K562 (cell line): ENCODE measurements around the gene NUP188. TPM values are rescaled to one million over a fixed set of nuclear protein-coding genes. Genes with fewer than 3 reads are reported as not detected.
A peak's percentile ranks its signal among the peaks of the same experiment; 100 is the strongest.

ENCODE experiments used
- CREM ChIP-seq: IDR thresholded peaks from 2 replicates; pipeline ENCODE4 v1.6.1; 2014; ENCODE audit warnings: antibody characterized with exemption, low read depth
- MAZ ChIP-seq, 2 experiments: fragments of 450-650 bp in 1 of 2; sonication (generic) in 1 of 2; formaldehyde crosslinking; IDR thresholded peaks in 1 of 2; conservative IDR thresholded peaks in 1 of 2; 2 replicates each; pipeline versions ENCODE4 v1.4.0 to v1.5.0; 2020; ENCODE audit warnings: mild to moderate bottlenecking in 1 of 2, missing genetic modification reagents in 1 of 2
- MTA3 ChIP-seq: fragments of 450-650 bp; formaldehyde crosslinking; IDR thresholded peaks from 2 replicates; pipeline ENCODE4 v1.6.1; 2017; ENCODE audit warnings: mild to moderate bottlenecking, borderline replicate concordance
- NR4A1 ChIP-seq, 2 experiments: fragments of 250-450 bp in 1 of 2; fragments of 450-650 bp in 1 of 2; sonication (Bioruptor Pico) in 1 of 2; IDR thresholded peaks; 2 replicates each; pipeline versions ENCODE4 v1.4.0 to v1.6.1; 2016 to 2020; ENCODE audit warnings: mild to moderate bottlenecking in 2 of 2, missing compliant biosample characterization in 1 of 2, missing genetic modification characterization in 1 of 2, moderate library complexity in 1 of 2
- PHF20 ChIP-seq: fragments of 450-650 bp; IDR thresholded peaks from 2 replicates; pipeline ENCODE4 v1.6.1; 2018; ENCODE audit not compliant: partially characterized antibody
- TCF3 ChIP-seq: sonication (generic); formaldehyde crosslinking; IDR thresholded peaks from 2 replicates; pipeline ENCODE4 v1.4.0; 2020; ENCODE audit warnings: mild to moderate bottlenecking, missing genetic modification reagents
- polyA plus RNA-seq, 8 experiments: library from polyadenylated mRNA; depleted of rRNA in 4 of 8; stranded (reverse) in 5 of 8; unstranded in 3 of 8; fragments of >200 nt; fragmentation: Nextera tagmentation in 2 of 8; fragmentation: Illumina TruSeq in 1 of 8; extraction: Ambion mirVana in 2 of 8; extraction: Trizol in 1 of 8; gene quantifications; 2 replicates each; pipeline versions ENCODE4 v1.2.1 to v1.2.3, GENCODE V29; 2011 to 2014; ENCODE audit warnings: inconsistent platforms in 1 of 8, missing spikeins in 1 of 8
- total RNA-seq, 7 experiments: library from RNA; depleted of rRNA in 6 of 7; stranded (reverse); fragments of >200 nt in 6 of 7; fragmentation: Illumina TruSeq in 2 of 7; extraction: Trizol in 2 of 7; gene quantifications; 2 replicates each; pipeline versions ENCODE4 v1.2.1 to v1.2.3, GENCODE V29; 2011 to 2021; ENCODE audit warnings: low replicate concordance in 1 of 7
- TF ChIP-seq, protein P1 (sequence below), 2 experiments: fragments of 150-350 bp in 1 of 2; IDR thresholded peaks; 2 replicates each; pipeline ENCODE4 v1.6.1; 2012 to 2016; ENCODE audit warnings: low read depth in 2 of 2, low read length in 2 of 2, mild to moderate bottlenecking in 1 of 2, moderate library complexity in 1 of 2
- TF ChIP-seq, protein P2 (sequence below), 2 experiments: fragments of 200-800 bp in 1 of 2; sonication (Bioruptor generic) in 1 of 2; sonication (generic) in 1 of 2; formaldehyde crosslinking in 1 of 2; IDR thresholded peaks in 1 of 2; conservative IDR thresholded peaks in 1 of 2; 2 replicates each; pipeline versions ENCODE4 v1.5.0 to v1.6.1; 2016 to 2020; ENCODE audit warnings: missing compliant biosample characterization in 1 of 2, missing genetic modification characterization in 1 of 2, missing genetic modification reagents in 1 of 2
- TF ChIP-seq, protein P3 (sequence below): sonication (generic); formaldehyde crosslinking; IDR thresholded peaks from 2 replicates; pipeline ENCODE4 v1.8.1; 2023; ENCODE audit warnings: mild to moderate bottlenecking, missing genetic modification reagents
- TF ChIP-seq, protein P4 (sequence below): fragments of 450-650 bp; formaldehyde crosslinking; IDR thresholded peaks from 2 replicates; pipeline ENCODE4 v1.4.0; 2022; ENCODE audit warnings: mild to moderate bottlenecking, moderate library complexity
- TF ChIP-seq, protein P5 (sequence below): fragments of 150-350 bp; IDR thresholded peaks from 2 replicates; pipeline ENCODE4 v1.6.1; 2014; ENCODE audit warnings: low read depth, mild to moderate bottlenecking, low read length, borderline replicate concordance
- TF ChIP-seq, protein P6 (sequence below): fragments of 450-650 bp; IDR thresholded peaks from 2 replicates; pipeline ENCODE4 v1.6.1; 2017; ENCODE audit warnings: mild to moderate bottlenecking, moderate library complexity

NUP188 gene
- total and polyA plus RNA-seq, 9 of the 15 experiments (the other 6 are each of a cell fraction or from before 2014, with no cell fraction given): 11.7 to 135 (median 70.6) TPM

DNA sequence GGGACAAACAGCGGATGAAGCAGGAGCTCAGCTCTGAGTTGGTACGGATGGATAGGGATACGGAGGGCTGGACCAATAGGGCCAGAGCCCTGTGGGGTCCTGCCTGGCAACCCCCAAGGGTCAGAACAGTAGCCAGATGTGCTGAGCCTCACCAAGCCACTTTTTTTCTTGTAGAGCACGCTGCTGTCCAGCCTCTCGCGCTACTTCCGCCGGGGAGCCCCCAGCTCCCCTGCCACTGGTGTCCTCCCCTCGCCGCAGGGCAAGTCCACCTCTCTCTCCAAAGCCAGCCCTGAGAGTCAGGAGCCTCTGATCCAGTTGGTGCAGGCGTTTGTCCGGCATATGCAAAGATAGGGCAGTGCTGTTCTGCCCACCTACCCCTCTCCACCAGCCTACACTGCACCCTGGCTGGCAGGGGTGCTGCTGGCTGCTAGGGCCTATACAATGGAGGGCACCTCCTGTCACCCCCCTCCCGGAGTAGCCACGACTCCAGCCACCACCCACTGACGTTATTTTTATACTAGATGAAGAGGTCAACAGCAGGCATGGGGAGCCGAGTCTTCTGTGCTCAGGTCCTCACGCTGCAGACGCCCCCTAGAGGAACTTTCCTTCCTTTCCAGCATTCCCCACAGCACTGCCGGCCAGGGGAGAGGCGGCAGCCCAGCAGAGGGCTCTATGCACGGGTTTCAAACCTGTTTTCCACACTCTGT, 59.0 kb downstream of the NUP188 start (continued):
- TF ChIP-seq, protein P1, sequence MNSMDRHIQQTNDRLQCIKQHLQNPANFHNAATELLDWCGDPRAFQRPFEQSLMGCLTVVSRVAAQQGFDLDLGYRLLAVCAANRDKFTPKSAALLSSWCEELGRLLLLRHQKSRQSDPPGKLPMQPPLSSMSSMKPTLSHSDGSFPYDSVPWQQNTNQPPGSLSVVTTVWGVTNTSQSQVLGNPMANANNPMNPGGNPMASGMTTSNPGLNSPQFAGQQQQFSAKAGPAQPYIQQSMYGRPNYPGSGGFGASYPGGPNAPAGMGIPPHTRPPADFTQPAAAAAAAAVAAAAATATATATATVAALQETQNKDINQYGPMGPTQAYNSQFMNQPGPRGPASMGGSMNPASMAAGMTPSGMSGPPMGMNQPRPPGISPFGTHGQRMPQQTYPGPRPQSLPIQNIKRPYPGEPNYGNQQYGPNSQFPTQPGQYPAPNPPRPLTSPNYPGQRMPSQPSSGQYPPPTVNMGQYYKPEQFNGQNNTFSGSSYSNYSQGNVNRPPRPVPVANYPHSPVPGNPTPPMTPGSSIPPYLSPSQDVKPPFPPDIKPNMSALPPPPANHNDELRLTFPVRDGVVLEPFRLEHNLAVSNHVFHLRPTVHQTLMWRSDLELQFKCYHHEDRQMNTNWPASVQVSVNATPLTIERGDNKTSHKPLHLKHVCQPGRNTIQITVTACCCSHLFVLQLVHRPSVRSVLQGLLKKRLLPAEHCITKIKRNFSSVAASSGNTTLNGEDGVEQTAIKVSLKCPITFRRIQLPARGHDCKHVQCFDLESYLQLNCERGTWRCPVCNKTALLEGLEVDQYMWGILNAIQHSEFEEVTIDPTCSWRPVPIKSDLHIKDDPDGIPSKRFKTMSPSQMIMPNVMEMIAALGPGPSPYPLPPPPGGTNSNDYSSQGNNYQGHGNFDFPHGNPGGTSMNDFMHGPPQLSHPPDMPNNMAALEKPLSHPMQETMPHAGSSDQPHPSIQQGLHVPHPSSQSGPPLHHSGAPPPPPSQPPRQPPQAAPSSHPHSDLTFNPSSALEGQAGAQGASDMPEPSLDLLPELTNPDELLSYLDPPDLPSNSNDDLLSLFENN (IDR thresholded peaks at IDR 0.05; ENCODE audit: low read depth in 2 of 2, low read length in 2 of 2): 0 out of 4 replicates have a peak, but pooled peaks of 1 of the 2 experiments have one; percentile 69
- no peak for TF ChIP-seq PHF20
- TF ChIP-seq, protein P2, sequence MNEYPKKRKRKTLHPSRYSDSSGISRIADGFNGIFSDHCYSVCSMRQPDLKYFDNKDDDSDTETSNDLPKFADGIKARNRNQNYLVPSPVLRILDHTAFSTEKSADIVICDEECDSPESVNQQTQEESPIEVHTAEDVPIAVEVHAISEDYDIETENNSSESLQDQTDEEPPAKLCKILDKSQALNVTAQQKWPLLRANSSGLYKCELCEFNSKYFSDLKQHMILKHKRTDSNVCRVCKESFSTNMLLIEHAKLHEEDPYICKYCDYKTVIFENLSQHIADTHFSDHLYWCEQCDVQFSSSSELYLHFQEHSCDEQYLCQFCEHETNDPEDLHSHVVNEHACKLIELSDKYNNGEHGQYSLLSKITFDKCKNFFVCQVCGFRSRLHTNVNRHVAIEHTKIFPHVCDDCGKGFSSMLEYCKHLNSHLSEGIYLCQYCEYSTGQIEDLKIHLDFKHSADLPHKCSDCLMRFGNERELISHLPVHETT (CRISPR knock-in tag; conservative IDR thresholded peaks at IDR 0.05 in 1 of 2, IDR thresholded peaks at IDR 0.05 in 1 of 2): no peak
- TF ChIP-seq MTA3: peak; percentile 63
- no peak for TF ChIP-seq TCF3 (CRISPR knock-in tag)
- TF ChIP-seq CREM: no peak
- no peak for TF ChIP-seq NR4A1 (CRISPR knock-in tag; IDR thresholded peaks at IDR 0.05)
- TF ChIP-seq NR4A1 (tag; IDR thresholded peaks at IDR 0.05): no peak
- peak in 1 of 2 experiments; percentile 43; a peak in 1 of 4 replicates for TF ChIP-seq MAZ (CRISPR knock-in tag; conservative IDR thresholded peaks at IDR 0.05 in 1 of 2, IDR thresholded peaks at IDR 0.05 in 1 of 2)
- TF ChIP-seq, protein P3, sequence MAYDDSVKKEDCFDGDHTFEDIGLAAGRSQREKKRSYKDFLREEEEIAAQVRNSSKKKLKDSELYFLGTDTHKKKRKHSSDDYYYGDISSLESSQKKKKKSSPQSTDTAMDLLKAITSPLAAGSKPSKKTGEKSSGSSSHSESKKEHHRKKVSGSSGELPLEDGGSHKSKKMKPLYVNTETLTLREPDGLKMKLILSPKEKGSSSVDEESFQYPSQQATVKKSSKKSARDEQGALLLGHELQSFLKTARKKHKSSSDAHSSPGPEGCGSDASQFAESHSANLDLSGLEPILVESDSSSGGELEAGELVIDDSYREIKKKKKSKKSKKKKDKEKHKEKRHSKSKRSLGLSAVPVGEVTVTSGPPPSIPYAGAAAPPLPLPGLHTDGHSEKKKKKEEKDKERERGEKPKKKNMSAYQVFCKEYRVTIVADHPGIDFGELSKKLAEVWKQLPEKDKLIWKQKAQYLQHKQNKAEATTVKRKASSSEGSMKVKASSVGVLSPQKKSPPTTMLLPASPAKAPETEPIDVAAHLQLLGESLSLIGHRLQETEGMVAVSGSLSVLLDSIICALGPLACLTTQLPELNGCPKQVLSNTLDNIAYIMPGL (CRISPR knock-in tag): no peak
- TF ChIP-seq, protein P4, sequence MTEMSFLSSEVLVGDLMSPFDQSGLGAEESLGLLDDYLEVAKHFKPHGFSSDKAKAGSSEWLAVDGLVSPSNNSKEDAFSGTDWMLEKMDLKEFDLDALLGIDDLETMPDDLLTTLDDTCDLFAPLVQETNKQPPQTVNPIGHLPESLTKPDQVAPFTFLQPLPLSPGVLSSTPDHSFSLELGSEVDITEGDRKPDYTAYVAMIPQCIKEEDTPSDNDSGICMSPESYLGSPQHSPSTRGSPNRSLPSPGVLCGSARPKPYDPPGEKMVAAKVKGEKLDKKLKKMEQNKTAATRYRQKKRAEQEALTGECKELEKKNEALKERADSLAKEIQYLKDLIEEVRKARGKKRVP (CRISPR knock-in tag): no peak
- TF ChIP-seq, protein P5, sequence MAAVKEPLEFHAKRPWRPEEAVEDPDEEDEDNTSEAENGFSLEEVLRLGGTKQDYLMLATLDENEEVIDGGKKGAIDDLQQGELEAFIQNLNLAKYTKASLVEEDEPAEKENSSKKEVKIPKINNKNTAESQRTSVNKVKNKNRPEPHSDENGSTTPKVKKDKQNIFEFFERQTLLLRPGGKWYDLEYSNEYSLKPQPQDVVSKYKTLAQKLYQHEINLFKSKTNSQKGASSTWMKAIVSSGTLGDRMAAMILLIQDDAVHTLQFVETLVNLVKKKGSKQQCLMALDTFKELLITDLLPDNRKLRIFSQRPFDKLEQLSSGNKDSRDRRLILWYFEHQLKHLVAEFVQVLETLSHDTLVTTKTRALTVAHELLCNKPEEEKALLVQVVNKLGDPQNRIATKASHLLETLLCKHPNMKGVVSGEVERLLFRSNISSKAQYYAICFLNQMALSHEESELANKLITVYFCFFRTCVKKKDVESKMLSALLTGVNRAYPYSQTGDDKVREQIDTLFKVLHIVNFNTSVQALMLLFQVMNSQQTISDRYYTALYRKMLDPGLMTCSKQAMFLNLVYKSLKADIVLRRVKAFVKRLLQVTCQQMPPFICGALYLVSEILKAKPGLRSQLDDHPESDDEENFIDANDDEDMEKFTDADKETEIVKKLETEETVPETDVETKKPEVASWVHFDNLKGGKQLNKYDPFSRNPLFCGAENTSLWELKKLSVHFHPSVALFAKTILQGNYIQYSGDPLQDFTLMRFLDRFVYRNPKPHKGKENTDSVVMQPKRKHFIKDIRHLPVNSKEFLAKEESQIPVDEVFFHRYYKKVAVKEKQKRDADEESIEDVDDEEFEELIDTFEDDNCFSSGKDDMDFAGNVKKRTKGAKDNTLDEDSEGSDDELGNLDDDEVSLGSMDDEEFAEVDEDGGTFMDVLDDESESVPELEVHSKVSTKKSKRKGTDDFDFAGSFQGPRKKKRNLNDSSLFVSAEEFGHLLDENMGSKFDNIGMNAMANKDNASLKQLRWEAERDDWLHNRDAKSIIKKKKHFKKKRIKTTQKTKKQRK: no peak
- TF ChIP-seq, protein P6, sequence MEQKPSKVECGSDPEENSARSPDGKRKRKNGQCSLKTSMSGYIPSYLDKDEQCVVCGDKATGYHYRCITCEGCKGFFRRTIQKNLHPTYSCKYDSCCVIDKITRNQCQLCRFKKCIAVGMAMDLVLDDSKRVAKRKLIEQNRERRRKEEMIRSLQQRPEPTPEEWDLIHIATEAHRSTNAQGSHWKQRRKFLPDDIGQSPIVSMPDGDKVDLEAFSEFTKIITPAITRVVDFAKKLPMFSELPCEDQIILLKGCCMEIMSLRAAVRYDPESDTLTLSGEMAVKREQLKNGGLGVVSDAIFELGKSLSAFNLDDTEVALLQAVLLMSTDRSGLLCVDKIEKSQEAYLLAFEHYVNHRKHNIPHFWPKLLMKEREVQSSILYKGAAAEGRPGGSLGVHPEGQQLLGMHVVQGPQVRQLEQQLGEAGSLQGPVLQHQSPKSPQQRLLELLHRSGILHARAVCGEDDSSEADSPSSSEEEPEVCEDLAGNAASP: no peak
